PC-3 (cell line): ENCODE data around the gene ARHGEF28.

ENCODE experiments used
- CTCF ChIP-seq: fragments of 300-600 bp; sonication (generic); conservative IDR thresholded peaks from 2 replicates; pipeline ENCODE4 v1.5.1; 2017; ENCODE audit warnings: antibody characterized with exemption, low read depth, mild to moderate bottlenecking, low read length
- EZH2 ChIP-seq: fragments of 300-600 bp; sonication (generic); IDR thresholded peaks from one replicate; pipeline ENCODE4 v1.6.1; 2017; ENCODE audit warnings: antibody characterized with exemption, mild to moderate bottlenecking, low read length; ENCODE audit not compliant: unreplicated experiment

GRCh38 chr5:73691302-73692080 lies 65.5 kb downstream of the ARHGEF28 start:
- TF ChIP-seq CTCF: no peak
- no peak for TF ChIP-seq EZH2
